ENCODE data around the gene SCCPDH. TPM values are rescaled to one million over a fixed set of nuclear protein-coding genes. Genes with fewer than 3 reads are reported as not detected.

SCCPDH gene
- total and polyA plus RNA-seq, 2 donors (not counting 1 experiment from before 2014, with no cell fraction given) = 1.7 to 6.6 TPM

GRCh38 chr1:246793356-246793896 lies 69.2 kb downstream of the SCCPDH start:
- H3K4me2 ChIP-seq (replicated peaks; ENCODE audit: low read depth, low read length, poor library complexity, severe bottlenecking) = no peak overlapping the region

More at GRCh38 chr1:246793356-246793896, 69.2 kb downstream of the SCCPDH start:
- H3K79me2 ChIP-seq (ENCODE audit: control insufficient read depth, insufficient read depth, low read length) = no peaks in the 10 kb centered on the region
- H3K4me3 Mint-ChIP-seq = no peak overlapping the region
- H3K9ac ChIP-seq (ENCODE audit: low read length) = no peak overlapping the region
- H2AFZ ChIP-seq (ENCODE audit: insufficient read depth, low read depth, low read length, poor library complexity, severe bottlenecking) = no peak overlapping the region
- H3K36me3 ChIP-seq (replicated peaks in 1 of 2; ENCODE audit: control extremely low read depth in 1 of 2, control insufficient read depth in 1 of 2, extremely low read depth in 1 of 2, insufficient read depth in 2 of 2, low read length in 1 of 2) = no peaks in the 10 kb centered on the region
- peaks cover 0 to 4% (median 0%) of the 10 kb centered on the region in 4 experiments for H3K27me3 ChIP-seq (replicated peaks in 1 of 4; ENCODE audit: control extremely low read depth in 1 of 4, control insufficient read depth in 3 of 4, insufficient read depth in 4 of 4, low read length in 3 of 4)
- H3K4me3 ChIP-seq (ENCODE audit: control extremely low read depth in 1 of 5, extremely low read depth in 1 of 5, insufficient read depth in 1 of 5, low read depth in 2 of 5, low read length in 4 of 5) = no peak overlapping the region
- H3K9me3 Mint-ChIP-seq (ENCODE audit: insufficient read depth) = no peaks in the 10 kb centered on the region
- H3K4me1 Mint-ChIP-seq = peaks cover 5% of the 10 kb centered on the region
- CTCF ChIA-PET = no interaction called here
- H3K27me3 Mint-ChIP-seq = peaks cover 13% of the 10 kb centered on the region
- H3K27ac ChIP-seq (ENCODE audit: low read length in 2 of 2) = no peak overlapping the region
- TF ChIP-seq CTCF (IDR thresholded peaks at IDR 0.05) = no peak
- no peak for TF ChIP-seq EZH2 (IDR thresholded peaks at IDR 0.05; ENCODE audit: borderline replicate concordance, insufficient read depth, low read depth, low read length, poor library complexity, severe bottlenecking)
- POLR2A ChIA-PET = no interaction called here
- 90% methylated on average over 2 of the region's 6 CpGs for WGBS (ENCODE audit: insufficient coverage)
- intact Hi-C loops (cut with micrococcal nuclease) = no loop called here
- no peak for ATAC-seq (ENCODE audit: low read depth)
- no peak for DNase-seq
- H3K9me3 ChIP-seq (ENCODE audit: control extremely low read depth in 1 of 3, control insufficient read depth in 2 of 3, insufficient read depth in 1 of 3, low read length in 2 of 3) = no peaks in the 10 kb centered on the region
- H4K20me1 ChIP-seq (ENCODE audit: control insufficient read depth, insufficient read depth, low read length, poor library complexity, severe bottlenecking) = no peaks in the 10 kb centered on the region
- H3K4me1 ChIP-seq (ENCODE audit: control insufficient read depth in 2 of 2, insufficient read depth in 2 of 2, low read length in 2 of 2) = no peaks in the 10 kb centered on the region
- no peak overlapping the region for H3K27ac Mint-ChIP-seq
